IPS-20b (cell line): ENCODE results near the gene MOAP1.

ENCODE experiments used
- H3K27ac ChIP-seq: one replicate; pipeline ENCODE4 v1.5.1; 2013; ENCODE audit warnings: low read length
- H3K27me3 ChIP-seq: 2 replicates; pipeline ENCODE4 v1.6.1; 2013; ENCODE audit warnings: mild to moderate bottlenecking, low read length, inconsistent platforms; ENCODE audit not compliant: insufficient read depth
- H3K36me3 ChIP-seq: 2 replicates; pipeline ENCODE4 v1.6.1; 2013; ENCODE audit warnings: low read depth, mild to moderate bottlenecking, inconsistent platforms, low read length, moderate library complexity; ENCODE audit not compliant: insufficient read depth
- H3K4me1 ChIP-seq: 2 replicates; pipeline ENCODE4 v1.6.1; 2013; ENCODE audit warnings: mild to moderate bottlenecking, control low read depth, inconsistent platforms, low read length, moderate library complexity; ENCODE audit not compliant: insufficient read depth
- H3K4me3 ChIP-seq: 2 replicates; pipeline ENCODE4 v1.5.1; 2013; ENCODE audit warnings: mild to moderate bottlenecking, low read length, inconsistent platforms
- H3K9ac ChIP-seq: 2 replicates; pipeline ENCODE4 v1.6.1; 2013; ENCODE audit warnings: low read depth, mild to moderate bottlenecking, inconsistent platforms, low read length, moderate library complexity
- H3K9me3 ChIP-seq: 2 replicates; pipeline ENCODE4 v1.6.1; 2013; ENCODE audit warnings: mild to moderate bottlenecking, low read depth, low read length, inconsistent platforms; ENCODE audit not compliant: insufficient read depth

Gene MOAP1

DNA sequence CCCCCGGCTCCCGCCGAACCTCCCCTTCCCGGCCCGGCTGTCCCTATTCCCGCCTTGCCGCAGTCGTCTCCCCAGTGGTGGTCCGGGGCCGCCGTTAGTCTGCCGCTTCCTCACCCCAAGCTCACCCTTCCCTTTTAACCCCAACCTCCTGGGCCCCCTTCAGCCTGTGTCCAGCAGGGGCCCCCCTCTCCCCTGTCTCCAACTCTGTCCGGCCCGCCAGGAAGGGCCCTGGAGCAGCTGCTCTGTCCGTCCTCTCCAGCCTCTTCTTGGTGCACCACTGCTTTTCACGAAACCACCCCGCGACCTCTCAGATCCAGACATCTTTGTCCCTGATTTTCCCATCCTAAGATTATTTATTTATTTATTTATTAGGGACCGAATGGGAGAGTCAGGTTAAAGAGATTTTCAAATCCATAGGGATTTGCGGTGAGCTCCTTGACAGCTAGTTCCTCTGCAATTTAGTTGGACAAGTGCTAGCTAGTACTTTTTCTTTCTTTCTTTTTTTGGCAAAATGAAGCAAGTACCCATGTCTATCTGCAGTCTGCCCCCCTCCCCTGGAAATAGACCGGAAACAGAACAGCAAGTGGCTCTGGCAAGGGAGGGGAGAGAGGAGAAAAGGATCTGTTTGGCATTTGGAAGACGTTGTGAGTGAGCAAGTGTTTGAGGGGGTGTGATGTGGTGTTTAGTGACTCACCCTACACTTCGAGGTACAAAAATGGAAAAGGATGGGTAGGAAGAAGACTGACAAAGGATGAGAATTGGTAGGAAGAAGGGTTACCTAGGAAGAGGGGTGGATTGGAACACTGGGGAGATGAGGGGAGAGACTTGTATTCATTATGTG lies 23.0 kb upstream of the MOAP1 start:
- peak overlapping the region; percentile 95 for H3K4me3 ChIP-seq

DNA sequence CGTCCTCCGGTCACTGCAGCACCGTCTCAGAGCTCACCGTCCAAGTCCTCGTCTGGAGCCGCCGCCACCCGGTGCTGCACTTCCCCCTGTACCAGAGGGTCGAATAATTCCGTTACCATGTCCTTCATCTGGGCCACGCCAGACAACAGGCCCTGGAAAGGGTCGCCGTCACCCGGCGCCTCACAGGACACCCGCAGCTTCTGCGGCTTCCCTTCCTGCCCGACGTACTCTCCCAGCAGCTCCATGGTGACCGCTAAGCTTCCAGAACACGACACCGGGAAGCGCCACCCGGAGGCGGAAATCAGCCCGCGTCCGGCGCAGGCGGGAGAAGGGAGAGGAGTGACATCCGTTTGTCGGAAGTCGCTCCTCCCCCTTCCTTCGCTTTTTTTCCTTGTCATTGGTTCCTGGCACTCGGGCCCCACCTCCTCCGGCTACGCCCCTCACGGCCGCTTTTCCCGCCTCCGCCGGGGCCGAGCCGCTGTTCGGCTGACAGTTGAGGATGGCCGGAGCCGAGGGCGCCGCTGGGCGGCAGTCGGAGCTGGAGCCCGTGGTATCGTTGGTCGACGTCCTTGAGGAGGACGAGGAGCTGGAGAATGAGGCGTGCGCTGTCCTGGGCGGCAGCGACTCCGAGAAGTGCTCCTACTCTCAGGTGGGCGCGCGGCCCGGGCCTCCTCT lies 22.2 kb upstream of the MOAP1 start, which contains the start of the genes GON7 and UBR7:
Gene GON7 (minus strand): TSS at position 273 of the 675 bp plus-strand sequence. CDS start 28 bp downstream, at position 245.
Gene UBR7 (plus strand): TSS at position 464 of the 675 bp plus-strand sequence. CDS start 36 bp downstream, at position 500.
- peaks cover 11% of the 10 kb centered on the region for H3K36me3 ChIP-seq
- H3K9ac ChIP-seq = peak within 1 kb of the TSS; percentile 90
- H3K27ac ChIP-seq = peak within 1 kb of the TSS; percentile 74
- no peaks in the 10 kb centered on the region for H3K27me3 ChIP-seq
- peak within 1 kb of the TSS; percentile 95 for H3K4me3 ChIP-seq
- H3K9me3 ChIP-seq = no peaks in the 10 kb centered on the region
- H3K4me1 ChIP-seq = no peaks in the 10 kb centered on the region

More for the DNA sequence above, 23.0 kb upstream of the MOAP1 start:
- no peaks in the 10 kb centered on the region for H3K9me3 ChIP-seq
- H3K27ac ChIP-seq = peak overlapping the region; percentile 74
- peak overlapping the region; percentile 81 for H3K9ac ChIP-seq
- no peaks in the 10 kb centered on the region for H3K4me1 ChIP-seq
- peaks cover 18% of the 10 kb centered on the region for H3K36me3 ChIP-seq
- no peaks in the 10 kb centered on the region for H3K27me3 ChIP-seq

DNA sequence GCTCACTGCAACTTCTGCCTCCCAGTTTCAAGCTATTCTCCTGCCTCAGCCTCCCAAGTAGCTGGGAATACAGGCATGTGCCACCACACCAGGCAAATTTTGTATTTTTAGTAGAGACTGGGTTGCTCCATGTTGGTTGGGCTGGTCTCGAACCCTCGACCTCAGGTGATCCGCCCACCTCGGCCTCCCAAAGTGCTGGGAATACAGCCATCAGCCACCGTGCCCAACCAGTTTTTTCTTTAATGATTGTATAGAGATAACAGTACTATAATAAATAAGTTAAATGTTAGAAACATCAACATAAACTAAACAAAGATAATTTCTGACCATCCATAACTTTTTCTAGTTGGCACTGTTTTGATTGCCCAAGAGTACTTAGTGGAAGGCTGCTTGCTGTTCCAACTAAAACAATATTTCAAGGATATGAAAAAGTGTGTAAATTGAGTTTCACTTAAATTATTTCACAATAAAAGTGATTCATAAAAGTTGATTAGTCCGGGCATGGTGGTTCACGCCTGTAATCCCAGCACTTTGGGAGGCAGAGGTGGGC lies 16.5 kb upstream of the MOAP1 start:
- Histone ChIP-seq H3K36me3 (no peaks in the 10 kb centered on the region), H3K9ac (no peak overlapping the region), H3K9me3 (no peaks in the 10 kb centered on the region), H3K27me3 (no peaks in the 10 kb centered on the region), H3K4me3 (no peak overlapping the region), H3K27ac (no peak overlapping the region), H3K4me1 (no peaks in the 10 kb centered on the region)

DNA sequence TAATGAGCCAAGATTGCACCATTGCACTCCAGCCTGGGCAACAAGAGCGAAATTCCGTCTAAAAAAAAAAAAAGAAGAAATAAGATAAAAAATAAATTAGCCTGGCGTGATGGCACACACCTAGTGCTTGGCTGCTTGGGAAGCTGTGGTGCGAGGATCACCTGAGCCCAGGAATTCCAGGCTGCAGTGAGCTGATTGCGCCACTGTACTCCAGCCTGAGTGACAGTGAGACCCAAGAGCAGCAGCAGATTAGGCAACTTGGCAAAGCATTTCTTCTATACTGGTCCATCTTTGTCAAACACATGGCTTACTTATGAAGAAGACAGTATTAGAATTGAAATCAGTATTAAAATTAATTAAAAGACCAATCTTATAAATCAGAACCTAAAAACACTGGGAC lies 15.9 kb upstream of the MOAP1 start:
- H3K27ac ChIP-seq = no peak overlapping the region
- no peak overlapping the region for H3K9ac ChIP-seq
- H3K4me3 ChIP-seq = no peak overlapping the region

DNA sequence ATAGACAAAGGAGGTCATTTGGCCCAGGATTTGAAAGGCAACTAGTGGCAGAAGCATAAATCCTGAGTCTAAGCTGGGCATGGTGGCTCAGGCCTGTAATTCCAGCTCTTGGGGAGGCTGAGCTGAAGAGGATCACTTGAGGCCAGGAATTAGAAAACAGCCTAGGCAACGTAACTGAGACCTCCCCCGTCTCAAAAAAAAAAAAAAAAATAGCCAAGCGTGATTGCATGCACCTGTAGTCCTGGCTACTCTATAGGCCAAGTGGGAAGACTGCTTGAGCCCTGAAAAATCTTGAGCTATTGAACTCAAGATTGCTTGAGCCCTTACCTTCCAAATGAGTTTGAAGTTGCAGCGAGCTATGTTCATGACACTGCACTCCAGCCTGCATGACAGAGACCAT lies 14.3 kb upstream of the MOAP1 start:
- Histone ChIP-seq H3K9ac (no peak overlapping the region), H3K9me3 (no peaks in the 10 kb centered on the region), H3K4me1 (no peaks in the 10 kb centered on the region), H3K36me3 (no peaks in the 10 kb centered on the region), H3K4me3 (no peak overlapping the region), H3K27ac (no peak overlapping the region), H3K27me3 (no peaks in the 10 kb centered on the region)

More for the DNA sequence above, 15.9 kb upstream of the MOAP1 start:
- H3K9me3 ChIP-seq = no peaks in the 10 kb centered on the region
- H3K36me3 ChIP-seq = no peaks in the 10 kb centered on the region
- no peaks in the 10 kb centered on the region for H3K4me1 ChIP-seq
- no peaks in the 10 kb centered on the region for H3K27me3 ChIP-seq

DNA sequence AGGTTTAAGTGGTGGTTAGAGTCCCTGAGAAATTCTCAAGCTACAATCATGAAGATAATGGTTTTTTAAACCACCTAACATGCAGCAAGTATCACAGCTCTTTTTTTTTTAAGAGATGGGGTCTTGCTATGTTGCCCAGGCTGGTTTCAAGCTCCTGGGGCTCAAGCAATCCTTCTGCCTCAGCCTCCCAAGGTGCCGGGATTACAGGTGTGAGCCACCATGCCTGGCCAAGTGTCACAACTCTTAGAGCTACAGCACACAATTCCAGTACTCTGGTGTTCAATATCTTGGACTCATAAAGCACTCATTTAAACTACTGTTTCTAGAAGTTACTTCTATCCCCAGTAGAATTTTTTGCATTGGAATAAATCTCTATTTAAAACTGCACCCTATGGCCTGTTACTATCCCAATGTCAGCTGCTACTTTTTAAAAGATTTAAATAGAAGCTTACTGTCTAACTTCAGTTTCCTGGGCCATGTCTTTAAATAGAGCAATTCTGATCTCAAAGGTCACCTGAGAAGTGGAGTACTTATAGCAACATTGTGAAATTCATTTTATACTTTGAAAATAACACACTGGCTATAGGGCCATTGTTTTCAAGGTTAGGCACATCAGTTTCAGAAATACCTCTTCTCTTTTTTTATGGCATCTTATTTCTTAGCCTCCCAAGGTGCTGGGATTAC lies 10.8 kb upstream of the MOAP1 start:
- Histone ChIP-seq H3K4me3 (no peak overlapping the region), H3K27me3 (no peaks in the 10 kb centered on the region), H3K27ac (no peak overlapping the region)

DNA sequence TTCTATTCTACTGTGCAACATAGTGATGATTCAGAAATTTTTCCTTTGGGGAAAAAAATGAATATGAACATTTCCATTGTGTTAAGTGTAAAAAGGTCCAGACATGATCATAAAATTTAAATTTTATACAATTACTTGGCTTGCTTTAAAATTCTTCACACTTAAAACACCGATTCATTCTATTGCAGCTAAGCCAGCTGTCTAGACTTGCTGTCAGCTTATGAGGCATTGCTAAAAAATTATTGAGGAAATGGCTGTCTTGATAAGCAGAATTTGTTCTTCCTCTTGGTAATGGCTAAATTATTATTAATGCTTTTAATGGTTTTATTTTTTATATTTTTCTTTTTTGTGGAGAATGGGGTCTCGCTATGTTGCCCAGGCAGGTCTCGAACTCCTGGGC lies 2.3 kb upstream of the MOAP1 start:
- Histone ChIP-seq H3K4me1 (no peaks in the 10 kb centered on the region; the same call in 1 of the 2 replicates), H3K9me3 (no peaks in the 10 kb centered on the region), H3K27me3 (no peaks in the 10 kb centered on the region), H3K9ac (no peak overlapping the region), H3K27ac (no peak overlapping the region), H3K36me3 (peaks cover 34% of the 10 kb centered on the region), H3K4me3 (no peak overlapping the region)

More for the DNA sequence above, 10.8 kb upstream of the MOAP1 start:
- Histone ChIP-seq H3K9ac (no peak overlapping the region), H3K9me3 (no peaks in the 10 kb centered on the region), H3K36me3 (0 out of 2 replicates have a peak, but pooled peaks cover 3% of the 10 kb centered on the region), H3K4me1 (no peaks in the 10 kb centered on the region)

DNA sequence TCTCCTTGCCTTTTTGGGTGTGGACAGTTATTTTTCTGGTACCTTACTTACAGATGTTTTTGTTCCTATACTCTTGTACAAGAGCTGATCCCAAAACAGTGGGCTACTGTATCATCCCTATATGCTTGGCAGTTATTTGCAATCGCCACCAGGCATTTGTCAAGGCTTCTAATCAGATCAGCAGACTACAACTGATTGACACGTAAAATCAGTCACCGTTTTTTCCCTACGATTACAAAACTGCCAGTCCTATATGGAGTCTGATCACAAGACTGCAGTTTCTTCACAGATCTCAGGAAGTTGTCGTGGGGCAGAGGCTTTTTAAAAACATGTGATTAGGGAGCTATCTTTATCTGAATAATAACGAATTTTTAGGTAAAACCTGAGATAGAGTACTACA lies 1.8 kb upstream of the MOAP1 start:
- peaks cover 34% of the 10 kb centered on the region for H3K36me3 ChIP-seq
- H3K4me3 ChIP-seq = 0 out of 2 replicates have a peak overlapping the region, but pooled peaks have one; percentile 5
- H3K9me3 ChIP-seq = no peaks in the 10 kb centered on the region
- no peaks in the 10 kb centered on the region; the same call in 1 of the 2 replicates for H3K4me1 ChIP-seq
- H3K27me3 ChIP-seq = no peaks in the 10 kb centered on the region
- H3K9ac ChIP-seq = no peak overlapping the region
- H3K27ac ChIP-seq = no peak overlapping the region

DNA sequence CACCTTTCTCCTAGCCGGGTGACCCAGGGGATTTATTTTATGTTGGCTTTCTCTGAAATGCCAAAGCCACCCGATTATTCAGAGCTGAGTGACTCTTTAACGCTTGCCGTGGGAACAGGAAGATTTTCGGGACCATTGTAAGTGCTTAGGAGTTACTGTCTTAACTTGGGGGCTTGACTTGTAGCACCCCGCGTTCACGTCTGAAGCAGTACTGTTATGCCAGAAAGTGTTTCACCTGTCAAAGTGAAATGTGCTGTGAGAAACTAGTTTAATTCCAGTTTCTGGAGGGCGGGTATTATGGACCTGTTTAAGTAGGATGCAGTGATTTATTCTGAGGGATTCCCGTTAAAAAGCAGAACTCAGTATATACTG lies 638 bp upstream of the MOAP1 start:
- Histone ChIP-seq H3K27me3 (no peaks in the 10 kb centered on the region), H3K9me3 (no peaks in the 10 kb centered on the region), H3K36me3 (peaks cover 31% of the 10 kb centered on the region), H3K27ac (peak overlapping the region; percentile 62), H3K4me3 (peak overlapping the region; percentile 85), H3K4me1 (no peaks in the 10 kb centered on the region; the same call in 1 of the 2 replicates), H3K9ac (peak overlapping the region; percentile 79; the same call in 1 of the 2 replicates)

DNA sequence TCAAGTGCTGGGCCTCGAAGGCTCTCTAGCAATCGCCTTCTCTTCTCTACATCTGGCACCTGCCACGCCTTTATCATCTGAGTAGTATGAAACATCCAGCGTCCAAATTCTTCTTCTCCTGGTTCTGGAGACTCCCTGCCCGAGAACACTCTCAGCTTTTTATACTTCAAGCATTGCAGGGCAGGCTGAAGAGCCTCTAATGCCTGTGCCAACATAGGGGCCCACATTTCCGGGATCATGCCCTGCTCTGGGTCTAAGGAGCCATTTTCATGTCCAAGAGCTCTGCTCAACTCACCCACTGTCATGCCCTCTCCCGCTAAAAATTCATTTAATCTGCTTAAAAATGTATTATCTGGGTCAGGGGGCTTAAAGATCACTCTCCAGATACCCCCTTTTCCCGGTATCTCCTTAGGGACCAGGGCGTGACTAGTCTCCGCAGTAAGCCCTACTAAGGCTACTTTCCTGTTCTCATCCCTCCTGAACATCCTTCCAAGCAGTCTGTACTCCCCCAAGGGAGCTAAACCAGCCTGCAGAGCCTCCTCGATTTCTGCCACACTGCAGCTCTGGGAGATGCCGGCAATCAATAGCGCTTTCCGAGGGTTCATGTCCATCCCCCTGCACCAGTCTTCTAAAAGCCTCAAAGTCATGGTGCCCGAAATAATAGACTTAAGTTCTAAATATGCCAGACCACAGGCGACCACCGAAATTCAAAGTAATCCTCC lies 940 bp downstream of the MOAP1 start:
- H3K9ac ChIP-seq = peak overlapping the region; percentile 85; the same call in 1 of the 2 replicates
- peak overlapping the region; percentile 85 for H3K4me3 ChIP-seq
- H3K27me3 ChIP-seq = no peaks in the 10 kb centered on the region
- no peak overlapping the region for H3K27ac ChIP-seq
- no peaks in the 10 kb centered on the region; the same call in 1 of the 2 replicates for H3K4me1 ChIP-seq
- peaks cover 27% of the 10 kb centered on the region for H3K36me3 ChIP-seq
- no peaks in the 10 kb centered on the region for H3K9me3 ChIP-seq

DNA sequence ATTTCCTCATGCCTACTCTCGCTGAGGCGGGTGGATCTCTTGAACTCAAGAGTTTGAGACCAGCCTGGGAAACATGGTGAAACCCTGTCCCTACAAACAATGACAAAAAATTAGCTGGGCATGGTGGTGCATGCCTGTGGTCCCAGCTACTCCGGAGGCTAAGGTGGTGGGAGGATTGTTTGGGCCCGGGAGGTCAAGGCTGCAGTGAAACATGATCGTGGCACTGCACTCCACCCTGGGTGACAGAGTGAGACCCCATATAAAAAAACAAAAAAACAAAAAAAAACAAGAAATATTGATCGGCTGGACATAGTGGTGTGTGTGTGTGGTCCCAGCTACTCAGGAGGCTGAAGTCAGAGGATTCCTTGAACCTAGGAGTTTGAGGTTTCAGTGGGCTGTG lies 9.2 kb downstream of the MOAP1 start:
- H3K36me3 ChIP-seq = no peaks in the 10 kb centered on the region
- no peak overlapping the region for H3K27ac ChIP-seq
- no peaks in the 10 kb centered on the region for H3K9me3 ChIP-seq
- no peak overlapping the region for H3K9ac ChIP-seq
- H3K27me3 ChIP-seq = no peaks in the 10 kb centered on the region
- no peak overlapping the region for H3K4me3 ChIP-seq
- no peaks in the 10 kb centered on the region for H3K4me1 ChIP-seq
